Astrocyte of the spinal cord (primary cell): ENCODE measurements around the gene RHOT1.

Source experiments
- DNase-seq: peaks from one replicate; pipeline ENCODE4 v3.0.0; 2011; ENCODE audit warnings: low read depth, low spot score
- H3K4me3 ChIP-seq: 2 replicates; pipeline ENCODE4 v1.5.1; 2011; ENCODE audit warnings: low read depth, mild to moderate bottlenecking, low read length, moderate library complexity
- CTCF ChIP-seq: IDR thresholded peaks from 2 replicates; pipeline ENCODE4 v1.5.1; 2012; ENCODE audit warnings: low read depth, mild to moderate bottlenecking, low read length, inconsistent platforms
- in situ Hi-C: cut with HindIII; loops from 2 replicates; pipeline ENCODE4 v1.10.0; 2017; ENCODE audit warnings: low sequenced_read_pairs

RHOT1 gene

DNA sequence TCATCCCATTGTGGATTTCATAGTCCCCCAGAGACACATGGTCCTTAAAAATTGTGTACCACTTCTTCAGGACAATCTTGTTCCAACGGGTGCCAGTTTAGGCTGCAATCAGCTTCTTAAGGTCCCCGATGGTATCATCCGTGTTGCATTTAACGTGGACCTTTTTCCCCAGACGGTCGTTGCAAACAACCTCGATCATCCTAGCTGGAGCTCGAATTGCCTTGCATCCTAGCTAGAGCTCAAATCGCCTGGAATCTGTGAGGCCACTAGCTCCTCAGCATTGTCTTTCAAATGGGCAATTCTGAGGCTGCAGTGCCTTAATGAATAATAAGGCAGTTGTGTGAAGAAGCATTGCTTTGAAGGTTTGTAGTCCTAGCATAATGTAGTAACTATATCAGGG is 85.6 kb downstream of the RHOT1 start:
- DNase-seq, result no peak
- TF ChIP-seq CTCF, result no peak
- no peak overlapping the region for H3K4me3 ChIP-seq
- in situ Hi-C loops, result no loop called here

DNA sequence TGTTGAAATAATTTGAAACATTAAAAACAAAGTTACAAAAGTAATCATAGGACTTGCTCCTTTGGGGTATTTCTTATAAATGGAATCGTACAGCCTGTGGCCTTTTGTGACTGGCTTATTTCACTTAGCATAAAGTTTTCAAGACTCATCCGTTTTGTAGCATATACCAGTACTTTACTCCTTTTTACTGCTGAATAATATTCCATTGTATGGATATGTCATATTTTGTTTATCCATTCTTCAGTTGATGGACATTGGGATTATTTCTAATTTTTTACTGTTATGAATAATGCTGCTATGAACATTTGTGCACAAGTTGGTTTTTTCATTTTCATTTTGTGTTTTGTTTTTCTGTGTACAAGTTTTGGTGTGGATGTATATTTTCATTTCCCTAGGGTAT is 93.3 kb downstream of the RHOT1 start:
- H3K4me3 ChIP-seq, result no peak overlapping the region
- in situ Hi-C loops, result no loop called here
- no peak for DNase-seq
- TF ChIP-seq CTCF, result no peak

- no peak overlapping the region for H3K4me3 ChIP-seq
- TF ChIP-seq CTCF, result no peak
- DNase-seq, result no peak
- in situ Hi-C loops, result no loop called here
Measured at GRCh38 chr17:32239456-32239855, 97.2 kb downstream of the RHOT1 start.

DNA sequence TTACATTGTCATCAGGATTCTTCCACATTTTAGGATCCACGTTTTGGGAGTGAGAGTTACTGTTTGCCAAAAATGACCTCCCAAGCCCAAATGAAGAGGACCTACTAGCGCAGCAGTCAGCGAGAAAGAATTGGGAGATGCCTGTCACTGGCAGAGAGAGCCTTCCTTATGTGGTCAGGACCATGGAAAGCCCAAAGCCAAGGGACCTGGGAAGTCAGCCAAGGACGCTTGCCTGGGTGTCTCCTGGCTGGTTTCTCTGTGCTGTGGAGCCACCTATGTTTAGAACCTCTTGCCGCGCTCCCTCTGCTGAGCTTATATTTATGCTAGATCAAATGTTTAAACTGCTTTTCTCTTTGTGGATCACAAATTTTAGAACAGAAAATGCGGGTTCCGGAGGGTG is 98.4 kb downstream of the RHOT1 start:
- DNase-seq, result no peak
- no peak for TF ChIP-seq CTCF
- in situ Hi-C loops, result no loop called here
- no peak overlapping the region for H3K4me3 ChIP-seq

GRCh38 chr17:32241640-32242039 is 99.3 kb downstream of the RHOT1 start:
- H3K4me3 ChIP-seq, result no peak overlapping the region
- DNase-seq, result no peak
- TF ChIP-seq CTCF, result no peak
- in situ Hi-C loops, result no loop called here

DNA sequence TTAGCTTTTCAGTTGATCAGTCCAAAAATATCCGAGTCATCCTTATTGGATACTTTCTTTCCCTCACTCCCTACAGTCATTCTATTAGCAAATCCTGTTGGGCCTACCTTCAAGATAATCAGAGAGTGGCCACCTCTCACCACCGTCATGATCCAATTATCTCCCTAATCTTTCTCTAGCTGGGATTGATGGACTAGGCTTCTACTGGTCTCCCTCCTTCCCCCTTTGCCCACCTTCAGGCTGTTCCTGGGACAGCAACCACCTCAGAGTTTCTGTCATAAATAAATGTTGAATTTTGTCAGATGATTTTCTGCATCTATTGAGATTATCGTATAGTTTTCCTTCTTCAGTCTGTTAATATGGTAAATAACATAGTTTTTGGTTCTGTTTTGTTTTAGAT is 107.2 kb downstream of the RHOT1 start:
- TF ChIP-seq CTCF, result no peak
- in situ Hi-C loops, result no loop called here
- DNase-seq, result no peak
- H3K4me3 ChIP-seq, result no peak overlapping the region

DNA sequence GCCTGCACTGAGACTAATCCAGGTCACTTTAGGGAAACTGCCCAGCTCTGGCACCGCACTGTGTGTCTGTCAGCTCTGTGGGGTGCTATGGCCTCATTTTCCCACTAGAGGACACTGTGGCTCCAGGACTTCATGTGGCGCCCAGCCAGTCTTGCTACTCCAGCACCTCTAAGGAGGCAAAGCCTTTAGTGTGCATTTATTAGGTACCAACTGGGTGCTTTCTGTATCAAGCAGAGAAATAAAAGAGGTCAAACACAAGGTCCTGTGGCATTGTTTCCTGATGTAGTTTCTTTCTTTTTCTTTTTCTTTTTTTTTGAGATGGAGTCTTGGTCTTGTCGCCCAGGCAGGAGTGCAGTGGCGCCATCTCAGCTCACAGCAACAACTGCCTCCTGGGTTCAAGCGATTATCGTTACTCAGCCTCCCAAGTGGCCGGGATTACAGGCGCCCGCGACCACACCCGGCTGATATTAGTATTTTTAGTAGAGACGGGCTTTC is 110.9 kb downstream of the RHOT1 start:
- in situ Hi-C loops, result no loop called here
- DNase-seq, result peak; percentile 71
- peak; percentile 99 for TF ChIP-seq CTCF
- H3K4me3 ChIP-seq, result no peak overlapping the region
